A549 (cell line): ENCODE data around the gene TMEM9. TPM values are rescaled to one million over a fixed set of nuclear protein-coding genes. Genes with fewer than 3 reads are reported as not detected.

ENCODE experiments used
- ATAC-seq, 2 experiments: fragments of 200-7000 bp in 1 of 2; fragments of >200 bp in 1 of 2; cut with Nextera tagmentation in 1 of 2; cut with Tn5 transposase in 1 of 2; 3 replicates each; pipeline versions ENCODE4 v1.8.0 to v1.9.1; 2018 to 2020; ENCODE audit warnings: mild to moderate bottlenecking in 1 of 2, moderate library complexity in 1 of 2
- CTCF ChIA-PET: fragments of 300-600 bp; sonication (Branson Sonifier 250); formaldehyde crosslinking; extraction: SDS; loops from one replicate; lab custom pipeline; 2021; ENCODE audit warnings: antibody characterized with exemption, inconsistent platforms; lab: Yijun Ruan, JAX
- POLR2A ChIA-PET: fragments of 350-600 bp; formaldehyde crosslinking; extraction: SDS; loops from one replicate; lab custom pipeline; 2021; ENCODE audit warnings: antibody characterized with exemption, inconsistent platforms; lab: Yijun Ruan, JAX
- DNase-seq, 2 experiments: peaks; one replicate each; pipeline versions ENCODE4 v3.0.0 to v3.0.0-alpha.2; 2011 to 2016; ENCODE audit warnings: low read depth in 1 of 2, low spot score in 1 of 2
- FAIRE-seq: peaks from 2 replicates; lab custom pipeline; 2011; peaks lifted over from hg19 to GRCh38; lab: Jason Lieb, UNC
- H3K27ac ChIP-seq, 2 experiments: fragments of >200 bp; sonication (Bioruptor Twin); formaldehyde crosslinking; 3 replicates each; pipeline ENCODE4 v1.5.1; 2016 to 2017
- H3K4me1 ChIP-seq: fragments of >200 bp; sonication (Bioruptor Twin); formaldehyde crosslinking; 3 replicates; pipeline ENCODE4 v1.6.1; 2016
- H3K4me2 ChIP-seq: fragments of >200 bp; sonication (Bioruptor Twin); formaldehyde crosslinking; 3 replicates; pipeline ENCODE4 v1.6.1; 2016
- H3K4me3 ChIP-seq: fragments of >200 bp; sonication (Bioruptor Twin); formaldehyde crosslinking; 3 replicates; pipeline ENCODE4 v1.5.1; 2016
- H3K9me3 ChIP-seq: fragments of >200 bp; sonication (Bioruptor Twin); formaldehyde crosslinking; 3 replicates; pipeline ENCODE4 v1.6.1; 2016
- ATOH8 ChIP-seq: fragments of 250-450 bp; sonication (Bioruptor Pico); IDR thresholded peaks from 2 replicates; pipeline ENCODE4 v1.5.0; 2020; ENCODE audit warnings: low read depth, mild to moderate bottlenecking, moderate library complexity
- BHLHE40 ChIP-seq: IDR thresholded peaks from 2 replicates; pipeline ENCODE4 v1.6.1; 2012; ENCODE audit warnings: low read depth, low read length, inconsistent platforms
- CTCF ChIP-seq: fragments of >200 bp; sonication (Bioruptor Twin); formaldehyde crosslinking; IDR thresholded peaks from 3 replicates; pipeline ENCODE4 v1.5.1; 2016
- EHF ChIP-seq: fragments of 250-450 bp; sonication (Bioruptor Pico); IDR thresholded peaks from 2 replicates; pipeline ENCODE4 v1.5.0; 2020; ENCODE audit warnings: mild to moderate bottlenecking
- FOXS1 ChIP-seq: fragments of 250-450 bp; sonication (Bioruptor Pico); IDR thresholded peaks from 2 replicates; pipeline ENCODE4 v1.5.0; 2020; ENCODE audit warnings: mild to moderate bottlenecking, moderate library complexity
- GATA3 ChIP-seq: IDR thresholded peaks from 2 replicates; pipeline ENCODE4 v1.6.1; 2012; ENCODE audit warnings: borderline replicate concordance
- HMGXB4 ChIP-seq: fragments of 250-450 bp; sonication (Bioruptor Pico); IDR thresholded peaks from 2 replicates; pipeline ENCODE4 v1.5.0; 2021; ENCODE audit warnings: mild to moderate bottlenecking, moderate library complexity, borderline replicate concordance
- JUN ChIP-seq, 2 experiments: fragments of >200 bp; sonication (Bioruptor Twin); formaldehyde crosslinking; IDR thresholded peaks; 2 replicates in 1 of 2; 3 replicates in 1 of 2; pipeline ENCODE4 v1.6.1; 2016 to 2017
- KDM5A ChIP-seq: fragments of 200-600 bp; sonication (generic); IDR thresholded peaks from 2 replicates; pipeline ENCODE4 v1.6.1; 2016; ENCODE audit warnings: antibody characterized with exemption, mild to moderate bottlenecking
- MAZ ChIP-seq: fragments of 150-350 bp; IDR thresholded peaks from 2 replicates; pipeline ENCODE4 v1.6.1; 2014; ENCODE audit warnings: antibody characterized with exemption, low read depth, low read length, borderline replicate concordance
- NFE2L2 ChIP-seq: fragments of 150-350 bp; conservative IDR thresholded peaks from 2 replicates; pipeline ENCODE4 v1.6.1; 2014; ENCODE audit warnings: low read length
- NR3C1 ChIP-seq: fragments of >200 bp; sonication (Bioruptor Twin); formaldehyde crosslinking; IDR thresholded peaks from 3 replicates; pipeline ENCODE4 v1.6.1; 2017
- POLR2A ChIP-seq: IDR thresholded peaks from 2 replicates; pipeline ENCODE4 v1.6.1; 2012; ENCODE audit warnings: mild to moderate bottlenecking, low read length
- RARB ChIP-seq: fragments of 250-450 bp; sonication (Bioruptor Pico); IDR thresholded peaks from 2 replicates; pipeline ENCODE4 v1.8.0; 2021; ENCODE audit warnings: mild to moderate bottlenecking, moderate library complexity
- RCOR1 ChIP-seq: fragments of 150-350 bp; IDR thresholded peaks from 2 replicates; pipeline ENCODE4 v1.6.1; 2014; ENCODE audit warnings: antibody characterized with exemption, low read length, low read depth
- RFX5 ChIP-seq: fragments of 450-650 bp; IDR thresholded peaks from 2 replicates; pipeline ENCODE4 v1.7.1; 2014; ENCODE audit warnings: antibody characterized with exemption, mild to moderate bottlenecking, moderate library complexity
- SREBF2 ChIP-seq: fragments of 450-650 bp; IDR thresholded peaks from 2 replicates; pipeline ENCODE4 v1.6.1; 2014; ENCODE audit warnings: mild to moderate bottlenecking, moderate library complexity
- TFCP2L1 ChIP-seq: fragments of 250-450 bp; sonication (Bioruptor Pico); IDR thresholded peaks from 2 replicates; pipeline ENCODE4 v1.5.0; 2021; ENCODE audit warnings: mild to moderate bottlenecking
- ZFP36 ChIP-seq: fragments of 450-650 bp; IDR thresholded peaks from 2 replicates; pipeline ENCODE4 v1.6.1; 2014; ENCODE audit warnings: borderline replicate concordance; ENCODE audit not compliant: partially characterized antibody
- WGBS: methylation state at CpG from one replicate; pipeline ENCODE4 v1.1.6; 2017; ENCODE audit errors: missing lambda C conversion rate; 5-methylcytosine and 5-hydroxymethylcytosine counted together
- polyA plus RNA-seq, 4 experiments: library from polyadenylated mRNA; depleted of rRNA in 3 of 4; stranded (reverse); fragments of >200 nt; fragmentation: RNase III in 1 of 4; extraction: RNeasy Plus Mini Kit Qiagen cat#74134 plus additional on column Dnase treatment in 1 of 4; gene quantifications; 2 replicates in 3 of 4; 3 replicates in 1 of 4; pipeline ENCODE4 v1.2.3, GENCODE V29; 2011 to 2017

The TMEM9 gene
- polyA plus RNA-seq, 2 of the 4 experiments (the other 2 are of a cell fraction) = 86.8 to 97.0 TPM

GRCh38 chr1:201139756-201140155 lies 14.5 kb downstream of the TMEM9 start (continued):
- no peak for TF ChIP-seq MAZ
- TF ChIP-seq ATOH8 (CRISPR knock-in tag) = no peak
- TF ChIP-seq RFX5 = no peak

- no peak for ATAC-seq
- no peak overlapping the region for H3K4me2 ChIP-seq
- H3K4me3 ChIP-seq = no peak overlapping the region
- H3K27ac ChIP-seq = no peak overlapping the region
- DNase-seq = no peak
- WGBS = 99% methylated on average over 5 of the region's 5 CpGs
- H3K9me3 ChIP-seq = no peaks in the 10 kb centered on the region
- ChIA-PET CTCF (interaction anchor here (1.0 to 8.2 kb wide), 8 partner anchors 10 to 207 kb away, joined by 3 to 60 read pairs (median 6); partner anchors contain the start of gene ASCL5), POLR2A (no interaction called here)
- peaks cover 13% of the 10 kb centered on the region; the same call in 1 of the 3 replicates for H3K4me1 ChIP-seq
- FAIRE-seq = no peak
- TF ChIP-seq RARB (CRISPR knock-in tag) (no peak), MAZ (no peak), KDM5A (no peak), NFE2L2 (no peak)
Measured at GRCh38 chr1:201139306-201139705, 15.0 kb downstream of the TMEM9 start.

GRCh38 chr1:201138311-201138840 lies 15.9 kb downstream of the TMEM9 start:
- DNase-seq (no peak), FAIRE-seq (no peak), ATAC-seq (no peak)
- Histone ChIP-seq H3K4me3 (no peak overlapping the region), H3K4me2 (no peak overlapping the region), H3K9me3 (no peaks in the 10 kb centered on the region), H3K4me1 (peaks cover 13% of the 10 kb centered on the region; the same call in 1 of the 3 replicates), H3K27ac (no peak overlapping the region)
- TF ChIP-seq NFE2L2 = no peak
- no peak for TF ChIP-seq ZFP36
- TF ChIP-seq NR3C1 = no peak
- TF ChIP-seq FOXS1 (CRISPR knock-in tag) = no peak
- no peak for TF ChIP-seq HMGXB4
- TF ChIP-seq RCOR1 = no peak
- no peak for TF ChIP-seq BHLHE40
- no peak for TF ChIP-seq POLR2A
- no peak for TF ChIP-seq SREBF2
- TF ChIP-seq EHF = no peak
- TF ChIP-seq TFCP2L1 (CRISPR knock-in tag) = no peak
- TF ChIP-seq GATA3 = no peak
- no peak for TF ChIP-seq JUN (IDR thresholded peaks at IDR 0.05)
- POLR2A ChIA-PET = interaction anchor here (0.5 kb wide), 1 partner anchor 524 kb away, joined by 3 read pairs; no protein-coding TSS in a partner anchor
- WGBS = 89% methylated on average over 6 of the region's 6 CpGs
- CTCF ChIA-PET = interaction anchor here (1.0 to 8.2 kb wide), 10 partner anchors 10 to 223 kb away, joined by 3 to 60 read pairs (median 5); partner anchors contain the start of gene ASCL5

GRCh38 chr1:201137579-201138310 lies 16.5 kb downstream of the TMEM9 start:
- no peak overlapping the region for H3K4me3 ChIP-seq
- H3K4me1 ChIP-seq = peaks cover 13% of the 10 kb centered on the region; the same call in 1 of the 3 replicates
- H3K4me2 ChIP-seq = no peak overlapping the region
- no peaks in the 10 kb centered on the region for H3K9me3 ChIP-seq
- ATAC-seq (peak; percentile 39 to 46; a peak in 5 of 6 replicates), FAIRE-seq (no peak), DNase-seq (no peak)
- whole genome bisulfite sequencing = 85% methylated on average over 6 of the region's 6 CpGs
- no peak for TF ChIP-seq CTCF
- CTCF ChIA-PET = interaction anchor here (1.2 to 8.2 kb wide), 10 partner anchors 10 to 224 kb away, joined by 3 to 60 read pairs (median 6); no protein-coding TSS in a partner anchor
- peak overlapping the region in 1 of 2 experiments; percentile 16; a peak in 1 of 6 replicates for H3K27ac ChIP-seq
- POLR2A ChIA-PET = no interaction called here
